ENCODE data around the gene MYO1C.

- TF ChIP-seq, protein P1, sequence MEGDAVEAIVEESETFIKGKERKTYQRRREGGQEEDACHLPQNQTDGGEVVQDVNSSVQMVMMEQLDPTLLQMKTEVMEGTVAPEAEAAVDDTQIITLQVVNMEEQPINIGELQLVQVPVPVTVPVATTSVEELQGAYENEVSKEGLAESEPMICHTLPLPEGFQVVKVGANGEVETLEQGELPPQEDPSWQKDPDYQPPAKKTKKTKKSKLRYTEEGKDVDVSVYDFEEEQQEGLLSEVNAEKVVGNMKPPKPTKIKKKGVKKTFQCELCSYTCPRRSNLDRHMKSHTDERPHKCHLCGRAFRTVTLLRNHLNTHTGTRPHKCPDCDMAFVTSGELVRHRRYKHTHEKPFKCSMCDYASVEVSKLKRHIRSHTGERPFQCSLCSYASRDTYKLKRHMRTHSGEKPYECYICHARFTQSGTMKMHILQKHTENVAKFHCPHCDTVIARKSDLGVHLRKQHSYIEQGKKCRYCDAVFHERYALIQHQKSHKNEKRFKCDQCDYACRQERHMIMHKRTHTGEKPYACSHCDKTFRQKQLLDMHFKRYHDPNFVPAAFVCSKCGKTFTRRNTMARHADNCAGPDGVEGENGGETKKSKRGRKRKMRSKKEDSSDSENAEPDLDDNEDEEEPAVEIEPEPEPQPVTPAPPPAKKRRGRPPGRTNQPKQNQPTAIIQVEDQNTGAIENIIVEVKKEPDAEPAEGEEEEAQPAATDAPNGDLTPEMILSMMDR (IDR thresholded peaks at IDR 0.05; ENCODE audit: low read depth, low read length) = no peak
- no peak for TF ChIP-seq EZH2phosphoT487 (IDR thresholded peaks at IDR 0.05; ENCODE audit: low read depth)
Observed at GRCh38 chr17:1455797-1456599, 36.5 kb downstream of the MYO1C start, which contains the start of gene CRK.
